Measurements from ENCODE around the gene SNX1.
"Not testable (repeated sequence)": the region's sequence is repeated elsewhere in the genome, so short reads cannot be mapped to it uniquely, and the experiment has no call there.

SNX1 gene

DNA sequence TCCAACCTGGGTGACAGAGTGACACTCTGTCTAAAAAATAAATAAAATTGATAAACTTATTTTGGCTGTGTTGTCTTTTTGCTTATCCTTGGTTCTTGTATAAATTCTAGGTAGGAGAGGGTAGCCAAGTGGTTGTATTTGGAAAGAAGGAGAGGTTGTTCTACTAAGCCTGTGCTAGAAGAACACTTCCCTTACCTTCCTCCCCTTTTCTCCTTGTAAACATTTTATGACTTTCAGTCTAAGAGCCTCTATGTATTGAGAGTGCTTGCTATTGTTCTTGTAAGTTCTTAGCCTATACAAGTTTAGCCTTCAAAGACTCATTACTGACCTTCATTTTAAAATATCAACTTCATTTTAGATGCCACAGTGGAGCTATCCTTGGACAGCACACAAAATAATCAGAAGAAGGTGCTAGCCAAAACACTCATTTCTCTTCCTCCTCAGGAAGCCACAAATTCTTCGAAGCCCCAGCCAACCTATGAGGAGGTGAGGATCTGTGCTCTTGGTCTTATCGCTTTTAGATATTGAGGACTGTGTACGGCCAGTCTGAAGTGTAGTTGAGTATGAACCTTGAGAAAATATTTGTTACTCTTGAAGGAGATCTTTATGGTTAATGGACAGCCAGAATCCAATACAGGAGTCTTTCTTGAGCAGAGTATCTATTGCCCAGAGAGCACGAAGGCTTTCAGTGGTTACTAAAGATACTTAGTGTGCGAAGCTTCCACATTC is 22.1 kb downstream of the SNX1 start:
- DNase-seq (ENCODE audit: low read depth in 2 of 2) = no peak

DNA sequence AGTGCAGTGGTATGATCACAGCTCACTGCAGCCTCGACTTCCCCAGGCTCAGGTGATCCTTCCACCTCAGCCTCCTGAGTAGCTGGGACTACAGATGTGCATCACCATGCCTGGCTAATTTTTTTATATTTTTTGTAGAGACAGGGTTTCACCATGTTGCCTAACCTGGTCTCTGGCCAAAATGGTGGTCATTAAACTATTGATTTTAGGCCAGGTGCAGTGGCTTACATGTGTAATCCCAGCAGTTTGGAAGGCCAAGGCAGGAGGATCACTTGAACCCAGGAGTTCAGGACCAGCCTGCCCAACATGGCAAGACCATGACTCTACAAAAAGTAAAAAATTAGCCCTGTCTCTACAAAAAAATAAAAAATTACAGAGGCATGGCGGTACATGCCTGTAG is 24.5 kb downstream of the SNX1 start:
- not testable (repeated sequence) for DNase-seq (ENCODE audit: low read depth in 2 of 2)

DNA sequence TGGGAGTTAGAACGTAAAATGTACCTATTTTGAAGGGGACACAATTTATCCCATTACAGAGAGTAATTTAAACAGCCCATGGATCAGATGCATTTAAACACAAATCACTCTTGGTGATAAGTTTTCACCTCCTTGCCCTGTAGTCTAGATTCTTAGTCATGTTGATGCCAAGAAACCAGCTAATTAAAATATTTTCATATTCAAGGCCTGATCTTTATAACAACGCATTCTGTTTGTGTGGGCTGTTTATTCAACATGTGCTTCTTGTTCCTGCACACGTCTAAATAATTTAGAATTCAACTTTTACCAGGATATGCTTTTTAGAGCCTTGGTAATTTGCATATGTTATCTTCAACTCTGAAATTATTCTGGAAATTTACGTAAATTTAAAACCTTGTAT is 25.8 kb downstream of the SNX1 start:
- no peak for DNase-seq (ENCODE audit: low read depth in 2 of 2)

DNA sequence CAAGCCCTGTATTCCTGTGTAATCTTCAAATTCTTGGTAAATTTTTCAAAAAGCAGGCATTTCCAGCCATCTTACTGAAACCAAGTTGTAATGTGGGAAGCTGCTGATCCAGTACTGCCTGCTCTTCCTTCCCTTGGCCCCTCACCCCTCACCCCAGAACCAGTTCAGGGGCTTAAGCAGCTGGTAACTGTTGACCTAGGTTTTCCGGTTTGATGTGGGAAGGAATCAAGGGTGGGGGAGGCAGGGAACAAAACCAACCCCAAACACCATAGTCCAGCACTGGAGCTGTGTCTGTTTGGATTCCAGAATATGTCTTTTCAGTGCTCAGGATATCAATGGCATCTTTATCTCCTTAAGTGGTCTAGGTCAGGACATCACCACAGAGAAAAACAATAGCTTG is 26.7 kb downstream of the SNX1 start:
- no peak for DNase-seq (ENCODE audit: low read depth in 2 of 2)

DNA sequence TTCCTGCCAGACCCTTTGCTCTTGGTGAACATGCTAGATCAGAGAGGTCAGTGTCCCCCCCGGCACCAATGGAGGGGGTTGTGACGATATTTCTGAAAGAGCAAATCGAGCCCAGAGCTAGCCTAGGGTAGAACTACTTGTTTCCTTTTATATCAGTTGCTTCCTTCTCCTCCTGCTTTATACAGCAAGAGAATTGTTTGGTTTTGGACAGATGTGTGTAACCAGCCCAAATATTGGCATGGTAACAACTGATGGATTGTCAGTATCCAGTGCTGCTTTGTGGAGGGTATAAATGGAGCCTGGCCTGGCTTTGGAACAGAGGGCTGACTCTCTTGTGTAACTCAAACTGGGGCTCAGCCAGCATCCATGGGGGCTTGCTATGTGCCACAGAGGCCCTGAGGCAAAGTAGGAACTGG is 27.2 kb downstream of the SNX1 start:
- no peak for DNase-seq (ENCODE audit: low read depth in 2 of 2)

DNA sequence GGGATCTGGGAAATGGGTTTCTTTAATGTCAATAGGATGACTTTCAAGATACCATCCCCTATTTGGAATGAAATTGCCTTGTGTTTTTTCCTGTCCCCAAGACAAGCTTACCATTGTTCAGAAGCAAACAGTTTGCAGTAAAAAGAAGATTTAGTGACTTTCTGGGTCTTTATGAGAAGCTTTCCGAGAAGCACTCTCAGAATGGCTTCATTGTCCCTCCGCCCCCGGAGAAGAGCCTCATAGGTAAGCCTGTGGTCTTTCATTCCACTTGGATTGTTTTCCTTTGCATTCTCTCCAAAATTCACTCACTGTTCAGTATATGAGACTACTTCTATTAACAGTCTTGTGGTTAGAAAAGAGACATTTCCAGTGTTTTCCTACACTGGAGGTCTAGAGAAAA is 30.2 kb downstream of the SNX1 start:
- no peak for DNase-seq (ENCODE audit: low read depth in 2 of 2)

DNA sequence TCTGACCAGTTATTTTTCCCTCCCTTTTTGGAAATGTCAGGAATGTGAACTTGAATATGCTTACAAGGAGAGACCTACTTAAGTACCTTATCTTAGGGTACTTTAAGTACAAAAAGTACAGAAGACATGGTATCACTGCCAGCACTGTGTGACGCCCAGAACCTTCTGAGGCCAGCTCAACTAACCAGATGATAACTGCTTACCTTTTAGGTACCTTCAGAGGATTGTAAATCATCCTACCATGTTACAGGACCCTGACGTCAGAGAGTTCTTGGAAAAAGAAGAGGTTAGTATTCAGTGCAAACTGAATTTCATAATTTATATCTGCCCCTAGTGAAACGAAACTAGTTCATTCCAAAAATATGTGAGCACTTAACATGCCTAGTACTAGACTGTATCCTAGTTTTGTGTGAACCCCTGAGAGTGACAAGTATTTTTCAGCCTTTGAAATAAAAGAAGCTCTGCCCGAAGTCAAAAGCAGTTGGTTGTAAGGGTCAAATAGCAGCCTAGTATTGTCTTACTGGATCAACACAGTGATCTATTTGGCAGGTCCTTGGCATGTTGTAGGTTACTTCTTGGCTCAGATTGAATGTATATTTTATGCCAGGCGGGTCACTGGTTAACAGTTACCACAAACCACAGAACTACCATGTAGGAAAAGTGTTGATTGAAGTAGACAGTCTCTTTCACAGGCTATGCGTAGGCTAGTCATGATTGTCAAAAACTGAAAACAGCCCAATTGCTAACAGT is 31.9 kb downstream of the SNX1 start:
- no peak for DNase-seq (ENCODE audit: low read depth in 2 of 2)

DNA sequence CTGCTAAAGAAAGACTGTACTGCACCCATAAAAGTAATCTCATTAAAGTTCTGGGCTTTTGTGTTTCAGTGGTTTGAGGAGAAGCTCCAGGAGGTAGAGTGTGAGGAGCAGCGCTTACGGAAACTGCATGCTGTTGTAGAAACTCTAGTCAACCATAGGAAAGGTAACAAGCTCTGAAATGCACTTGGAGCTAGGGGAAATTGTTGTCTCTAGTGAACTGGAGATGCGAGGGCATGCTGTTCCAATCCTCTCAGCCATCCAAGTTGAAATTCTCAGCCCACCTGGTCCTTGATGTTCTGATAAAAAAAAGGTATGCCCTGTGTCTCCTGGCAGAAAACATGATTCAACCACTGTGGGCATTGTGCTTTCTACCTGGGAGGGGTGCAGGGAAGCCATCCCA is 34.4 kb downstream of the SNX1 start:
- no peak for DNase-seq (ENCODE audit: low read depth in 2 of 2)

DNA sequence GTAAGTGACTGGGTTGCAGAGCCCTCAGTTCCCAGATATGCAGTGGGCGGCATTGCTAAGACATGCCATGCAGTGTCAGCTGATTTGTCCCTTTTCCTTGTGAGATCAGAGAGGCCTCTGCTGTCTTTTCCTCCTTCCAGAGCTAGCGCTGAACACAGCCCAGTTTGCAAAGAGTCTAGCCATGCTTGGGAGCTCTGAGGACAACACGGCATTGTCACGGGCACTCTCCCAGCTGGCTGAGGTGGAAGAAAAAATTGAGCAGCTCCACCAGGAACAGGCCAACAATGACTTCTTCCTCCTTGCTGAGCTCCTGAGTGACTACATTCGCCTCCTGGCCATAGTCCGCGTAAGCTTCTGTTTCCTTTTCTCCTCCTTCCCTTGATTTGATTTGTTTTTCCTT is 35.8 kb downstream of the SNX1 start:
- DNase-seq (ENCODE audit: low read depth in 2 of 2) = no peak

DNA sequence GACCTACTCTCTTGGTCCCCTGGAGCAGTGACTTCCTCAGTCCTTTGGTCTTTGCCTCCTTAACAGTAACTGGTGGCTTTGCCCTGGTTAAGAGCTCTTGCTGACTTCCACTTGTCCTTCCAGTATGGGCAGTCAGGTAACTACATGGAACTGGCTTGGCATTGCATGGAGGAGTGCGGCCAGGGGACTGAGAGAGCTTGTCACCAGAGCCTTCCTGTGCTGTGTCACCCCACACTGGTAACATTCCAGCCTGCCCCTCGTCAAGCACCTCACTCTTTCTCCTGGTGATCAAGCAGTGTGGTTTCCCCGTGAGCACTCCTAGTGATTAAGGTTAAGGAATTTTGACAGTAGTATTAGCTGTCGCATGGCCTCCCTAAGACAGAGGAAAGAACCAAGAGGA is 36.4 kb downstream of the SNX1 start:
- DNase-seq (ENCODE audit: low read depth in 2 of 2) = no peak

DNA sequence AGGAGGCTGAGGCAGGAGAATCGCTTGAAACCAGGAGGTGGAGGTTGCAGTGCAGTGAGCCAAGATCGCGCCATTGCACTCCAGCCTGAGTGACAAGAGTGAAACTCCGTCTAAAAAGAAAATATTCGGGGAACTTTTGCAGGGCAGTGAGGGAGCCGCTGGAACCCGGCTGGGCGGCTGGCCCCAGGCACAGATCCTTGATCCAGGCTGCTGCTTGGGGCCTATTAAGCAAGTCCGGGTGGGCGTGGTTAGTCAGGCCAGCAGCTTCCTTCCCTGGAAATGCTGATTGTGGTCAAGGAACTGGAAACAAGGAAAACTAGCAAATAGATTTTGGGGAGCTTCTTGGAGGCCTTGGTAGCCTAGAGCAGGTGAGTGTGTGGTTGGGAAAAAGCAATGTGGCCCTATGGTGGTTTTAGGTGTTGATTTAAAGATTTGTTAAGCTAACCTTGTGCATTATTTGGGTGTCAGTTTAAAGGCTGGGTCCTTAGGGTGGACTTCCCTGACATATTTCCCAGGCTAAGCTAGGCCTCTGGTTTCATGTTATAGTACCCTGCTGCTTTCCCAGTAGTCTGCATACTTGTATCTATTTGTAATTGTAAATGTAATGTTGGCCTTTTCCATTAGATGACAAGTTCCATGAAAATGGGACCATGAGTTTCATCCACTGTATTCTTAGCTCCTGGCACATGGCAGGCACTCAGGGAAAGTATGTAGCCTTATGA is 38.0 kb downstream of the SNX1 start:
- no peak for DNase-seq (ENCODE audit: low read depth in 2 of 2)

DNA sequence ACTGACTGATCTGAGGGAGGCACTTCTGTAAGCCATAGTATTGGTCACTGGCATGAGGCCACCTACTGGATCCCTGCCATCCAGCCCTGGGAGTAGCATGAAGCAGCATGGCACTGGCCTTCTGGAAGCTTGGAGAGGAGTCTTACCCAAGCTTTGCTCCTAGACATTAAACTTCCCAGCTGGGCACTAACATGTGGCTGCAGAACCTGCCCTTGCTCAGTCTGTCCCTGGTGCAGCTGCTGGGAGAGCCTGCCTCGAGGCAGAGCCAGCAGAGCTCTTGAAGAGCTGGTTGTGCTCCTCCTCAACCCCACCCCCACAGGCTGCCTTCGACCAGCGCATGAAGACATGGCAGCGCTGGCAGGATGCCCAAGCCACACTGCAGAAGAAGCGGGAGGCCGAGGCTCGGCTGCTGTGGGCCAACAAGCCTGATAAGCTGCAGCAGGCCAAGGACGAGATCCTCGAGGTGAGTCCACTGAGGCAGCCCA is 38.6 kb downstream of the SNX1 start:
- DNase-seq (ENCODE audit: low read depth in 2 of 2) = no peak

DNA sequence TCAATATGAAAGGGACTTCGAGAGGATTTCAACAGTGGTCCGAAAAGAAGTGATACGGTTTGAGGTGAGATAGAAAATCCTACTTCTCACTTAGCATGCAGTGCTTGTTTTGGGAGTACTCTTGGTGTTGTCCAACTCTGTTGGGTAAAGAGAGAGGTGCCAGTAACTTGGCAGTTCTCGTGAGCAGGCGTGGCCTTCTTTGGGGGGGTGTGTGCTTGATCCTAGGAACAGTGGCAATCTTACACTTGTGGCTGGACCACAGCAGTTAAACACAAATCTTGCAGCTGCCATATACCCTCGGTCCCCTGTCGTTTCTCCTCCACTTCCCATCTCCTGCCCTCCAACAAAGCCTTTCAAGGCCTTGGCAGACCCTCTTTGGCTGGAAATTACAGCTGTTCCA is 40.6 kb downstream of the SNX1 start:
- no peak for DNase-seq (ENCODE audit: low read depth in 2 of 2)

DNA sequence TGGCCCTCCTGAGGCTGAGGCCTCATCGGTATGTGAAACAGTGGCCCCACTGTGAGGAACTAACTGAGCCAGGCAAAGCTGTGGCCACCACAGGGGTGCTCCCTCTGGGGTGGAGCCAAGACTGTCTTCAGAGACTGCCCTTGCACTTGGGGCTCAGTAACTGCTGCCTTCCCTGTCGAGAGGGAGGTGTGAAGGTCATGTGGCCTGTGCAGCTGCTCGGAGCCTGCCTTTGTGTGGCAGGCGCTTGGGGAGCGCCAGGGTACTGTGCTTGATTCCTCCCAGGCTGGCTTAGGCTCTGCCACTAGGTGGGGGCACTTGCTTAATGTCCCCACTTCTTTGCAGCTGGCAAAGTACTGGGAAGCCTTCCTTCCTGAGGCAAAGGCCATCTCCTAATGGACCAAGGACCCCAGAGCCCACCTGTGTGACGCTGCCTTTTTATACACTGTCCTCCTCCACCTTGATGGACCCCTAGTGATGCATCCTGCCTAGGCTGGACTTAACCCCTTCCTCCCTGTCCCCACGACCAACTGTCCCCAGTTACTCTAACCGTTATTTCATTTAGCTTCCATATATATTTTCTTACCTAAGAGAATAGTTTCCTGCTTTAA is 41.5 kb downstream of the SNX1 start:
- DNase-seq (ENCODE audit: low read depth in 2 of 2) = no peak

DNA sequence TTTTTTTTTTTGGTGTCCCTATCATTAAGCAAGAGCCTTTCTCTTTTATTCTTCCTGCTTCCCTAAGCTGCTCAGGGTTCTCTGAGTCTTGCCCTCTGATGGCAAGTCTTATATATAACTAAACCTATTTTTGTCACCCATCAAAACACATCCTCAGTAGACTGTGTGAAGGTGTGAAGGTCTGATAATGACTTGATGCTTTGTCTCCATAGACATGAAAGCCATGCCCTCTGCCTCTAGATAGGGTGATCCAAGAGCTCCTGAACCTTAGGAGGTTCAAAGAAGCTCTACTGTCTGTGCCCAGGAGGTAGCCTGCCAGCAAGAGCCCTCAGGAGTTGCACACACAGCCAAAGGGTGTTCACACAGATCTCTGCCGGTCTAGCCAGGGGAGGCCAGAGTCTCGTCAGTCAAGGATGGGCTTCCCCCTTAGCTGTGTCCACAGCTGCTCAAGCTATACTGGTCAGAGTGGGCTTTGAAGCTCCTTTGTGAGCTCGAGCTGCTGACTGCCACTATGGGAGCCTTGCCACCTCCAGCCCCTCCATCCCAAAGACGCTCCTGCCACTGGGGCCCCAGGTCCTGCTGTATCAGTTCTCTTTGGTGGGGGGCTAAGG is 42.7 kb downstream of the SNX1 start:
- no peak for DNase-seq (ENCODE audit: low read depth in 2 of 2)

DNA sequence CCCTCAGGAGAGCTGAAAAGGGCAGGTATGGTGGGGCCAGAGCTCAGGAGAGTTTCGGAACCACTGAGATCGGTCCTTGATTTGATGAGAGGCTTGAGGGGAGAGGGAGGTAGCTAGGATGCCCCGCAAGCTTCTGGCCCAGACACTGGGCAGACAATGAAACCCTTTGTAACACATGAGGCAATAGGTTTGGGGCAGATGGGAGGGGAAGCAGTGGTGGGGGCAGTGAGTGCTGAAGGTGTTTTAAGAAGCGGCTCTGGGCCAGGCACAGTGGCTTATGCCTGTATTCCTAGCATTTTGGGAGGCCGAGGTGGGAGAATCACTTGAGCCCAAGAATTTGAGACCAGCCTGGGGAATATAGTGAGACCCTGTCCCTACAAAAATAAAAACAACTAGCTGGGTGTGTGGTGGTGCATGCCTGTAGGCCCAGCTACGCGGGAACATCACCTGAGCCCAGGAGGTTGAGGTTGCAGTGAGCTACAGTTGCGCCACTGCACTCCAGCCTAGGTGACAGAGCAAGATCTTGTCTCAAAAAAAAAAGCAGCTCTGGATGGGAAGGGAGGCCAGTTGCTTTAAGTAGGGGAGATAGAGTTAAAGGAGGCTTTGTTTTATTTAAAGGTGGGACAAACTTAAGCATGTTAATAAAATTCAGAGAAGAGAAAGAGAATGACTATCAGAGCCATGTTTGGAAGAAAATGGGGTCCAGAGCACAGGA is 46.2 kb downstream of the SNX1 start:
- no peak for DNase-seq (ENCODE audit: low read depth in 2 of 2)

DNA sequence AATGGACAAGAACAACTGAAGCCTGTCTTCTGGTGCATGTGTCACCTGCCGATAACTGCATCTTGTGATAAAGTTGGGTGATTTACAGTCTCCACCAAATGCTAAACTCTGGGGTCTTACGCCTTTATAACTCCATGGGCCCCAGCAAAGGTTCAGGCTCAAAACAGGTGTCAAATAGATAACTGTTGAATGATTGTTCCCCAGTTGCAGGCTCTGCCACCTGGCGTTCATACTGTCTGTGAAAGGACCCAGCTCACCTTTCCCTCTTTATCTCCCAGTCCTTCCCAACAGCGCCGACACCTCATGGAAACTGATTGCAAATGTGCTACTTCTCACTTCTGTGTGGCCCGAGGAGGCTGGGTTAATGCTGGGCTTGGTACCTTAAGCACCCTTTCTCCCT is 47.5 kb downstream of the SNX1 start:
- no peak for DNase-seq (ENCODE audit: low read depth in 2 of 2)

DNA sequence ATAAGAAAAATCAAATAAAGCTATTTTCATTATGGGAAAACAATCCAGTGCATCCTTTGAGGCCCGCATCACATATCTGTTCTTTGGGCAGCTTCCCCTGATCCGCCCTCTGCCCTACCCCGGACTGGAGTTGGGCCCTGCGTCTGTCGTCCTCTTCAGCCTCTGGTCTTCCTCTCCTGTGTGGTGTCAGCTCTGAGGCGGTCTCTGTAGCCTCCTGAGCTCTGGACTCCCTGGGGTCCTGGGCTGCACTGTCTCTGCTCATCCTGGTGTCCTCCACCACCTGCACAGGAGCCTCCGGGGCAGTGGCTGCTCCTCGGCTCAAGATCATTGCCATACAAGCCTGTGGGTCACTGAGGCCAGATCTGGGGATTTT is 48.4 kb downstream of the SNX1 start:
- no peak for DNase-seq (ENCODE audit: low read depth in 2 of 2)

DNA sequence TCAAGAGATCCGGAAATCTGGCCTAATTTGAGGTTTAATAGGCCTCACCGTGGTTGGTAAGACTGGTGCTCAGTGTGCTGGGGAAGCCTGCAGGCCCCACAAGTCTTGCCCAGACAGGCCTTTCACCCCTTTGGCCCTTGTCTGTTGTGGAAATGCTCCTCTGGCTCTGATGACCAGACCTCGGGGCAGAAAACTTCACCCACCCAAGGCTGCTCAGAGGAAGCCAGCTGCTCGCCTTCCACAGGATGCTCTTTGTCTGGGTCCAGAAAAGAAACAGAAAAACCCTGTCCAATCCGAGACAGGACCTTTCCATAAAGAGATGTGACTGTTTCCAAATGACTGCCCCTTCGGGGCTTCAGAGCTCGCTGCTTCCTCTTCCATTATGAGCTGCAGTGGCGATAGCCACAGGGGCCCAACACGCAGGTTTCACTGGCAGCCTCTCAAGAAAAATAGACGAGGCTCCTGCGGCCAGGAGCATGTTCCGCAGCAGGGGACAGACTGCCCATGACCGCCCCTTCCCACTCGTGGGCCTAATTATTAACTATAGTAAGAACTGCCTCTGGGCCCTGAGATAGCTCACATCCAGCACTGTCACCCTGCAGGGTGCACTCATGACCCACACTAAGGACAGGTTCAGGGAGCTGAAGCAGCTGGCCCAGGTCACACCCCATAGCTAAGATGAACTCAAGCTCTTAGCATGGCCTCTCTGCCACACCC is 48.9 kb downstream of the SNX1 start:
- no peak for DNase-seq (ENCODE audit: low read depth in 2 of 2)

DNA sequence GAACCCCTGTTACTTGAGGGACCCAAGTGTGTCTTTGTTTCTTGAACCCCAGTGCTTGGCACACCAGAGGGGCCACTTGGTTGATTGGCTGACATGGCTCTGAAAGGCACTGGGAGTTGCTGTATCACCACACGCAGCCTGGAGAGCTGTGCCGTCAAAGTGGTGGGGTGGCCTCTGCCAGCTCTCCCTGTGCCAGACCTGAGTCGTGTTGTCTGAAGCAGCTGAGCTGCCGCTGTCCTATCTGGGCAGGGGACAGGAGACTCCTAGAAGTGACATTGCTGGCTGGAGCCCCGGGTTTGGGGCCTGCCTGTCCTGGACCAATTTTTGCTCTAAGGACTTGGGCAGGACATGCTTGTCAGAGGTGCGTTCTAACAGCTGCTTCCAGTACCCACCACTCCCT is 50.3 kb downstream of the SNX1 start:
- no peak for DNase-seq (ENCODE audit: low read depth in 2 of 2)

DNA sequence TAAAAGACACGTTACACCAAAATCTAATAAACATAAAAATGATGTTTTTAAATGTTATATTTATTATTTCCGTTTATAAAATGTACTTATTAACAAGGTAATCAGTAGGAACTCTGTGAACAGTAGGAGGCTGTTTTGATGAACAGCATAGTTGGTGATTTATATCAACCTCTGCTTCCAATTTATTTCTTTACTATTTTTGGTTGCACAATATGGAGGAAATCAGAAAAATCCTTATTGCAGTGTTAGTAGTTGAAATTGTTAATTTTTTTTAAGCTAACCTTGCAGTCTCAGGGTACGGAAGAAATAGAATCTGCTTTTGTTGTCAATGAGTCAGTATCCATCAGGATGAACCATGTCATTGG is 50.7 kb downstream of the SNX1 start:
- no peak for DNase-seq (ENCODE audit: low read depth in 2 of 2)

Measured in stimulated activated CD8-positive, alpha-beta memory T cell treated with anti-CD3 and anti-CD28 coated beads, Interleukin-15, amount 100 ng/mL, for 4 hours (primary cell).